ENCODE measurements around the gene HLA-DQB1. TPM values are rescaled to one million over a fixed set of nuclear protein-coding genes. Genes with fewer than 3 reads are reported as not detected.
A peak's percentile ranks its signal among the peaks of the same experiment; 100 is the strongest.
"Not testable (repeated sequence)": the region's sequence is repeated elsewhere in the genome, so short reads cannot be mapped to it uniquely, and the experiment has no call there.

HLA-DQB1 gene
- total RNA-seq = 9.0 to 9.8 TPM (median 9.7 TPM) in 3 replicates

DNA sequence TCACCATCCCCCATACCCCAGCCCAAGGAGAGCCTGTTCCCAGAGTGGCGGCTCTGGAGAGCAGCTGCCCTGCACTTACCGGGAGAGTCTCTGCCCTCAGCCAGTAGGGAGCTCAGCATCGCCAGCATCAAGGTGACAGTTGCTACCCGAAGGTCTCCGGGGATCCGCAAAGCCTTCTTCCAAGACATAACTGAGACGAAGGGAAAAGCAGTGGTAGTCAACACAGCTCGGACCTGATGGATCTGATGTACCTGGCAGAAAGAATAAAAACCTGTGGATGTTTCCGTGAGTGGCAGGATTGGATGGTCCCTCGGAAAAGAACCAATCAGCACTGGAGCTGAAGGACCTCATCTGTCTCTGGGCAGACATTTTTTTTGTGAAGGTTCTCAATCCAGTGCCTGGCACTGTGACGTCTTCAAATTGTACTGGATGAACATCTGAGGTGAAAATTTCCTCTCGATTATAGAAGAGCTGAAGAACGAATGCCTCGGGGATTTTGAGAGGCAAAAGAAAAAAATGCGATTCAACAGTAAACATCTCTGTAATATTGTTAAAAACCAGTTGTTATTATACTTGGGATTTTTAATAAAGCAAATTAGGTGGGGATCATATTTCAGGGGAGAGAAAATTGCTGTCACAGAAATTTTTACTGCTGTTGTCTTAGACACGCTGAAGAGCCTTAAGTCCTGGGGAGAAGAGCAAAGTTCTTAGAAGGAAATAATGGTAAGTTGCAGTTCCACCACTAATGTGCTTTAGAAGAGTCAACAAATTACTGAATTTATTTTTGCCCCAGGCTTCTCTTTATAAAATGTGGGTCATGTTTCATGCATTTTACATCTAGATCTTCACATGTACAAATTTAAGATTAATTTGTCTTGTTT is at the start of gene HLA-DQB1:
Gene HLA-DQB1 (minus strand): TSS at position 238 of the 881 bp plus-strand sequence. CDS start 50 bp downstream, at position 188.
- Mint-ChIP-seq H3K4me1 (peaks cover 25% of the 10 kb centered on the region), H3K27me3 (ENCODE audit: low read depth) (peaks cover 52% of the 10 kb centered on the region), H3K4me3 (peak within 1 kb of the TSS; percentile 73), H3K27ac (peak within 1 kb of the TSS; percentile 91), H3K9me3 (peaks cover under 1% of the 10 kb centered on the region), H3K36me3 (no peaks in the 10 kb centered on the region)
- TF ChIP-seq, protein P1, sequence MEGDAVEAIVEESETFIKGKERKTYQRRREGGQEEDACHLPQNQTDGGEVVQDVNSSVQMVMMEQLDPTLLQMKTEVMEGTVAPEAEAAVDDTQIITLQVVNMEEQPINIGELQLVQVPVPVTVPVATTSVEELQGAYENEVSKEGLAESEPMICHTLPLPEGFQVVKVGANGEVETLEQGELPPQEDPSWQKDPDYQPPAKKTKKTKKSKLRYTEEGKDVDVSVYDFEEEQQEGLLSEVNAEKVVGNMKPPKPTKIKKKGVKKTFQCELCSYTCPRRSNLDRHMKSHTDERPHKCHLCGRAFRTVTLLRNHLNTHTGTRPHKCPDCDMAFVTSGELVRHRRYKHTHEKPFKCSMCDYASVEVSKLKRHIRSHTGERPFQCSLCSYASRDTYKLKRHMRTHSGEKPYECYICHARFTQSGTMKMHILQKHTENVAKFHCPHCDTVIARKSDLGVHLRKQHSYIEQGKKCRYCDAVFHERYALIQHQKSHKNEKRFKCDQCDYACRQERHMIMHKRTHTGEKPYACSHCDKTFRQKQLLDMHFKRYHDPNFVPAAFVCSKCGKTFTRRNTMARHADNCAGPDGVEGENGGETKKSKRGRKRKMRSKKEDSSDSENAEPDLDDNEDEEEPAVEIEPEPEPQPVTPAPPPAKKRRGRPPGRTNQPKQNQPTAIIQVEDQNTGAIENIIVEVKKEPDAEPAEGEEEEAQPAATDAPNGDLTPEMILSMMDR (IDR thresholded peaks at IDR 0.05; ENCODE audit: unreplicated experiment) = no peak
- peak in 1 of 2 experiments; percentile 44 for DNase-seq (ENCODE audit: low spot score in 2 of 2, unreplicated experiment in 2 of 2)

DNA sequence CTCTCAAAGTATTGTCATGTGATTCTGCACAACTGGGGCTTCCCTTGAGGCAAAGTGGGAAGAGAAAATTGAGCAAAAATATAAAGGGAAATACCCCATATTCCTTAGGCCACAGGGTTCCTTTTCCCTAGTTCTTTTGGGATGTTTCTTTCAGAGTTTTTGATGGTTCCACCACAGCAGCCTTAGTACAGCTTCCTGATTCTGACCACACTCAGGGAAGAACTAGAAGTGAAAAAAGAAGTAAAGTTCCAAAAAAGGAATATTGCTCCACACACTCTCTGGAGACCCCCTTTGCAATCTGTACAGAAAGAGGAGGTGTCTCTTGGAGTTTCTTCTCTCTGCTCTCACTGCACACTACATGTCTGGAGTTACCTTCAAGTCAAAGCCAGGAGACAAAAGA is 46.8 kb upstream of the HLA-DQB1 start:
- no peak overlapping the region for H3K27ac Mint-ChIP-seq
- no peaks in the 10 kb centered on the region for H3K36me3 Mint-ChIP-seq
- TF ChIP-seq, protein P1 (IDR thresholded peaks at IDR 0.05; ENCODE audit: unreplicated experiment) = no peak
- peaks cover 2% of the 10 kb centered on the region for H3K9me3 Mint-ChIP-seq
- no peak for DNase-seq (ENCODE audit: low spot score in 2 of 2, unreplicated experiment in 2 of 2)
- H3K4me1 Mint-ChIP-seq = no peaks in the 10 kb centered on the region
- H3K4me3 Mint-ChIP-seq = no peak overlapping the region
- peaks cover 12% of the 10 kb centered on the region for H3K27me3 Mint-ChIP-seq (ENCODE audit: low read depth)

DNA sequence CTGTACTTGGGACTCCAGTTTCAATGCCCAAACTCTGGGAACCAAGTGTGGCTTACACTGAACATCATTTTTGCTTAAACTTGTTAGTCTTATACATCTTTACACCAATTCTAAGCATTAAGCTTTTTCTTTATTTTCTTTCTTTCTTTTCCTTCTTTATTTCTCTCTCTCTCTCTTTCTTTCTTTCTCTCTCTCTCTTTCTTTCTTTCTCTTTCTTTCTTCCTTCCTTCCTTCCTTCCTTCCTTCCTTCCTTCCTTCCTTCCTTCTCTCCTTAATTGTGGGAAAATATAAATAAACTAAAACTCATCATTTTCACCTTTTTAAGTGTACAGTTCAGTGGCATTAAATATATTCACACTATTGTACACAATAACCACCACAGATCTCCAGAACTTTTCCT is 43.2 kb upstream of the HLA-DQB1 start:
- TF ChIP-seq, protein P1 (IDR thresholded peaks at IDR 0.05; ENCODE audit: unreplicated experiment) = no peak
- Mint-ChIP-seq H3K27ac (no peak overlapping the region), H3K27me3 (ENCODE audit: low read depth) (peaks cover 7% of the 10 kb centered on the region), H3K4me3 (no peak overlapping the region), H3K36me3 (no peaks in the 10 kb centered on the region), H3K9me3 (peaks cover 12% of the 10 kb centered on the region), H3K4me1 (no peaks in the 10 kb centered on the region)
- DNase-seq (ENCODE audit: low spot score in 2 of 2, unreplicated experiment in 2 of 2) = no peak

DNA sequence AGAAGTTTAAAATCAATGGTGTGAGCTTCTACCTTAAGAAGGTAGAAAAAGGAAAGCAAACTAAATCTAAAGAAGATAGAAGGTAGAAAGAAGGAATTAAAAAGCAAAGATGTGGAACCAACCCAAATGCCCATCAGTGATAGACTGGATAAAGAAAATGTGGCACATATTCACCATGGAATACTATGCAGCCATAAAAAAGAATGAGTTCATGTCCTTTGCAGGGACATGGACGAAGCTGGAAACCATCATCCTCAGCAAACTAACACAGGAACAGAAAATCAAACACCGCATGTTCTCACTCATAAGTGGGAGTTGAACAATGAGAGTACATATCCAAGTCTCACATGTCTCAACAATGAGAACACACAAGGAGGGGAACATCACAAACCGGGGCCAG is 38.7 kb upstream of the HLA-DQB1 start:
- not testable (repeated sequence) for H3K4me1 Mint-ChIP-seq; DNase-seq (ENCODE audit: low spot score in 2 of 2, unreplicated experiment in 2 of 2); H3K4me3 Mint-ChIP-seq; H3K36me3 Mint-ChIP-seq; H3K27ac Mint-ChIP-seq
- H3K27me3 Mint-ChIP-seq (ENCODE audit: low read depth) = peaks cover 32% of the 10 kb centered on the region
- H3K9me3 Mint-ChIP-seq = peaks cover 12% of the 10 kb centered on the region

DNA sequence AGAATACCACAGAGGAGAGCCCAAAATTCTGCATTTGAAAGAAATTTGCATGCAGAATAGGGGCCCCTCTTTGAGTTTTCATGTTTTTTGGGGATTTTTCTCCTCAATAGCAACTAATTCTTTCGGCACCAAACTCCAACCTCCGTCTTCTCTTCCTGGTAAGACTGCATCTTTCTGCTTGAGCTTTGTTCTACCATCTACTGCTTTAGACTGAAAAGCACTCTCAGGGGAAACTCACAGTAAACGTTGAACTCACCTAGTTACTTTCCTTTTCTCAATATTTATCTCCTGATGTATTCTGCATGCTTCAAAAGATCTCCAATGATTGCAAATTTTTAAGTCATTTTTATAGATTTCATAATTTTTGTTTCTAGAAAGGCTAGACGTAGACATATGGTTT is 36.9 kb upstream of the HLA-DQB1 start:
- H3K27me3 Mint-ChIP-seq (ENCODE audit: low read depth) = peaks cover 41% of the 10 kb centered on the region
- H3K9me3 Mint-ChIP-seq = peaks cover 11% of the 10 kb centered on the region

More for the DNA sequence above, 36.9 kb upstream of the HLA-DQB1 start:
- DNase-seq (ENCODE audit: low spot score in 2 of 2, unreplicated experiment in 2 of 2) = no peak
- H3K27ac Mint-ChIP-seq = no peak overlapping the region
- TF ChIP-seq, protein P1 (IDR thresholded peaks at IDR 0.05; ENCODE audit: unreplicated experiment) = no peak
- no peak overlapping the region for H3K4me3 Mint-ChIP-seq
- H3K36me3 Mint-ChIP-seq = no peaks in the 10 kb centered on the region
- H3K4me1 Mint-ChIP-seq = no peaks in the 10 kb centered on the region

Data from mesothelial cell of epicardium (in vitro differentiated cells).